ENCODE data around the gene CTSH. TPM values are rescaled to one million over a fixed set of nuclear protein-coding genes. Genes with fewer than 3 reads are reported as not detected.

Gene CTSH, protein sequence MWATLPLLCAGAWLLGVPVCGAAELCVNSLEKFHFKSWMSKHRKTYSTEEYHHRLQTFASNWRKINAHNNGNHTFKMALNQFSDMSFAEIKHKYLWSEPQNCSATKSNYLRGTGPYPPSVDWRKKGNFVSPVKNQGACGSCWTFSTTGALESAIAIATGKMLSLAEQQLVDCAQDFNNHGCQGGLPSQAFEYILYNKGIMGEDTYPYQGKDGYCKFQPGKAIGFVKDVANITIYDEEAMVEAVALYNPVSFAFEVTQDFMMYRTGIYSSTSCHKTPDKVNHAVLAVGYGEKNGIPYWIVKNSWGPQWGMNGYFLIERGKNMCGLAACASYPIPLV
- polyA plus RNA-seq (2013, experiment 1 of 2) = 13.4 TPM
- 17.6 TPM for polyA plus RNA-seq (2013, experiment 2 of 2)

DNA sequence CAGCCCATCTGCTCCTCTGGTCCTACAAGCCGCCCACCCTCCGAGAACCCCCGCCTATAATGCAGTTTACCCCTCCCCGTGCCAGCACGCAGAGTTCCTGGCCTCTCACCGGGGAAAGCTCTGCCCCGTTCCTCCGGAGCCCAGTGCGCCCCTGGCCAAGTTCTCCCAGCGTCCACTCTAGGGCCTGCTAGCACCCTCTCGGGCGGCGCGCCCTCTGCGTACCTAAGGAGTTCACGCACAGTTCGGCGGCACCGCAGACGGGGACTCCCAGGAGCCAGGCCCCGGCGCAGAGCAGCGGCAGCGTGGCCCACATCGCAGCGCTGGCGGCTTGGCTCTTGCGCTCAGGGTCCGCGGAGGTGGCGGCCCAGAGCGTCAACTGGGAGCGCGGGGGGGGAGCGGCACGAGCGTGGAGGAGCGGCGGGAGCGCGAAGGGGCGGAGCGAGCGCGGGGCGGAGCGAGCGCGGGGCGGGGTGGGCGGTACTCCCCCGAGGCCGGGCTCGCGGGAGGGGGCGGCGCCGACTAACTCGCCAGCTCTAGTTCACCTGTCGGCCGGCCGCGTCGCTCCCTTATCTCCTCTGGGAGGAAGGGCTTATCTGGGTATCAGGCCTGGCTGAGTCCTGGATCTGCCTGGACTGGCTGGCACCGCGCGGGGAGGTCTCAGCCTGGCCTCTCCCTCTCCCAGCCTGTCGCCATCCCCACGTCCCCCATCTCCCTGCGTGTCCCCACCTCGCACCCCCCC, at the start of gene CTSH:
CTSH (minus strand) TSS at position 378 of the 739 bp plus-strand sequence; CDS start at position 313, 65 bp downstream.
- peak within 1 kb of the TSS; percentile 70 for H3K4me3 ChIP-seq (ENCODE audit: low read length)
- H3K36me3 ChIP-seq (ENCODE audit: insufficient read depth, low read length) = no peaks in the 10 kb centered on the region
- H3K27me3 ChIP-seq (ENCODE audit: insufficient read depth, low read length) = peaks cover 33% of the 10 kb centered on the region
- no peak within 1 kb of the TSS for H3K27ac ChIP-seq (ENCODE audit: low read depth, low read length)
- WGBS = 3% methylated on average over 71 of the region's 71 CpGs
- no peaks in the 10 kb centered on the region for H3K9me3 ChIP-seq (ENCODE audit: insufficient read depth, low read depth, low read length)
- H3K4me1 ChIP-seq (ENCODE audit: insufficient read depth, low read length) = peaks cover 9% of the 10 kb centered on the region; the same call in 1 of the 2 replicates
- peak within 1 kb of the TSS; percentile 75 for H3K9ac ChIP-seq (ENCODE audit: low read depth, low read length)

DNA sequence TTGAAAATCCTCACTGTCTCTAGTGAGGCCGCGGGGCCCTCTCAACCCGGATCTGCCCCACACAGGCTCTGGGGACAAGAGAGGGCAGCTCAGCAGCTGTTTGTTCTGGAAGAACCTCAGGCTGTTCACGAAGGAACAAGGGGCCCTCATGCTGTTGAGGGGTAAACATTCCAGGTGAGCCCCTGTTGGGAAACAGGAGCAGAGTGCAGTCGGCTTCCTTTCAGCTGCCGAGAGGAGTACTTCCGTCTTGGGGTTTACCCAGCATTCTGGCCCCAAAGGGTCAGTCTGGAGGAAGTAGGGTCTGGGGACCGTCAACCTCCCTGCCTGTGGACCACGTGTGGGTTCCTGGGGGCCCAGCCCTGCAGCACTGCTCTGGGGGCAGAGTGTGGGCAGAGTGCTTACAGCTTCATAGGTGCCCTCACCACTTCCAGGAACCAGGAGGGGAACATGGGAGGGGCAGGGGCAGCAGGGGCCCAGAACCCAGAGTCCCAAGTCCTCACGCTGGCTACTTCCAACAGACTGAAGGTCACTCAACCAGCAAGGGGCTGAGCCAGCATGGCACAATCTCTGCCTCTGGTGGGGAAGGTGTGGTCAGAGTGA, 49.2 kb upstream of the CTSH start:
- H3K36me3 ChIP-seq (ENCODE audit: insufficient read depth, low read length) = no peaks in the 10 kb centered on the region
- WGBS = 83% methylated on average over 10 of the region's 10 CpGs
- H3K4me3 ChIP-seq (ENCODE audit: low read length) = no peak overlapping the region
- no peaks in the 10 kb centered on the region for H3K27me3 ChIP-seq (ENCODE audit: insufficient read depth, low read length)
- no peak overlapping the region for H3K27ac ChIP-seq (ENCODE audit: low read depth, low read length)
- no peak overlapping the region for H3K9ac ChIP-seq (ENCODE audit: low read depth, low read length)
- no peaks in the 10 kb centered on the region for H3K9me3 ChIP-seq (ENCODE audit: insufficient read depth, low read depth, low read length)
- peaks cover 6% of the 10 kb centered on the region; the same call in 1 of the 2 replicates for H3K4me1 ChIP-seq (ENCODE audit: insufficient read depth, low read length)

DNA sequence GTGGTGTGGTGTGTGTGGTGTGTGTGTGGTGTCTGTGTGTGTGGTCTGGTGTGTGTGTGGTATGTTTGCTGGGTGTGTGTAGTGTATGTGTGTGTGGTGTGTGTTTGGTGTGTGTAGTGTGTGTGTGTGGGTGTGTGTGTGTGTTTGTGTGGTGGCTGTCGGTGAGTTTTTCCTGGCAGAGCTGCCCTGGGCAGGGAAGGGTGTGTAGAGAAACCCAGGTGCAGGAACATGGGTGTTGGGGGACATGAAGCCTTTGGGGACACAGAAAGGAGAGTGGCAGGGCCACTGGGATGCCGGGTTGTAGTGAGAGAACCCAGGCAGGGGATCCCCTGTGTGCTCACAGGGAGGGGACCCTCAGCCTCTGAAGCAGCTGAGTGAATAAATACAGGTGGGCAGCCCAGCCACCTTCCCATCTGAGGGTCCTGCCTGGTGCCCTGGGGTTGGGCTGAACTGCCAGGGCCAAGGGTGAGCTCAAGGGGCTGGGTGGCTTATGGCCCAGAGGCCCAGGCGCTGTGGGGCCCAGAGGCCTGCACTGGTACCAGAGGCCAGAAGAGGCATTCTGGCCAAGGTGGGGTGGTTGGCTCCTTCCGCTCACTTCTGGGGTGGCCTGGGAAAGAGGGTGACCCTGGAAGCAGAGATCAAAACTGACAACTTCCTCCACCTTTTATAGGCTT, 48.5 kb upstream of the CTSH start:
- WGBS = 87% methylated on average over 3 of the region's 4 CpGs
- Histone ChIP-seq H3K27me3 (ENCODE audit: insufficient read depth, low read length) (no peaks in the 10 kb centered on the region), H3K9ac (ENCODE audit: low read depth, low read length) (no peak overlapping the region), H3K4me1 (ENCODE audit: insufficient read depth, low read length) (peaks cover 6% of the 10 kb centered on the region; the same call in 1 of the 2 replicates), H3K36me3 (ENCODE audit: insufficient read depth, low read length) (no peaks in the 10 kb centered on the region), H3K27ac (ENCODE audit: low read depth, low read length) (no peak overlapping the region), H3K9me3 (ENCODE audit: insufficient read depth, low read depth, low read length) (no peaks in the 10 kb centered on the region), H3K4me3 (ENCODE audit: low read length) (no peak overlapping the region)

DNA sequence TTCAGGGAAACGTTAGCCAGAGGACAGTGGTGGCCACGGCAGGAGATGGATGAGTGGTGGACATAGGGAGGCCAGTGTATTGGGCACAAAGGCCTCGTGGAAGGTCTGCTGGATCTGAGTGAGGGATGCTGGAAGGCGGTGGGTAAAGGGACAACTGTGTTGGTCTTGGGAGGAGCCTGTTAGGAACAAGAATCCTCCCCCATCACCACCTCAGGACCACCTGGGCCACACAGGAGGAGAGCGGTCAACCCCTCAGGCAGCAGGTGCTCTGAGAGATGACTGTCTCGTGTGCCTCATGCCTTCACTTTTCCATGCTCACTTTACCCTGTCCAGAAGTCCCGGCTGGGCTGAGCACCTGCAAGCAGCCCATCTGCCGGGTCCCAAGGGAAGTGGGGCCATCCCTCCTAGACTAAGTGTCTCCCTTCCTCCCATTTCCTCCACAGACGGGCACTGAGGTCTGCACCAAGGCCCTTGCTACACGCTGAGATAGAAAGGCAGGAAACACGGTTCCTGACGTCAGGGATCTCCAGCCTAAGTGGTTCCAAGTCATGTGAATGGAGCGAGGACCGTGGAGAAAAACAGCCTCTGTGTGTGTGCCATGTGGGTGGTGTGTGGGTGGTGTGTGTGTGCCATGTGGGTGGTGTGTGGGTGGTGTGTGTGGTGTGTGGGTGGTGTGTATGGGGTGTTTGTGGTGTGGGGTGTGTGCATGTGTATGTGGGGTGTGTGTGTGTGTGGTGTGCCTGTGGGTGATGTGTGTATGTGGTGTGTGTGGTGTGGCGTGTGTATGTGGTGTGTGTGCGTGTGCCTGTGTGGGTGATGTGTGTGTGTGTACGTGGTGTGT, 47.8 kb upstream of the CTSH start:
- H3K27me3 ChIP-seq (ENCODE audit: insufficient read depth, low read length) = no peaks in the 10 kb centered on the region
- no peak overlapping the region for H3K4me3 ChIP-seq (ENCODE audit: low read length)
- WGBS = 91% methylated on average over 17 of the region's 17 CpGs
- no peaks in the 10 kb centered on the region for H3K9me3 ChIP-seq (ENCODE audit: insufficient read depth, low read depth, low read length)
- H3K27ac ChIP-seq (ENCODE audit: low read depth, low read length) = no peak overlapping the region
- no peaks in the 10 kb centered on the region for H3K36me3 ChIP-seq (ENCODE audit: insufficient read depth, low read length)
- H3K4me1 ChIP-seq (ENCODE audit: insufficient read depth, low read length) = peaks cover 6% of the 10 kb centered on the region; the same call in 1 of the 2 replicates
- no peak overlapping the region for H3K9ac ChIP-seq (ENCODE audit: low read depth, low read length)

DNA sequence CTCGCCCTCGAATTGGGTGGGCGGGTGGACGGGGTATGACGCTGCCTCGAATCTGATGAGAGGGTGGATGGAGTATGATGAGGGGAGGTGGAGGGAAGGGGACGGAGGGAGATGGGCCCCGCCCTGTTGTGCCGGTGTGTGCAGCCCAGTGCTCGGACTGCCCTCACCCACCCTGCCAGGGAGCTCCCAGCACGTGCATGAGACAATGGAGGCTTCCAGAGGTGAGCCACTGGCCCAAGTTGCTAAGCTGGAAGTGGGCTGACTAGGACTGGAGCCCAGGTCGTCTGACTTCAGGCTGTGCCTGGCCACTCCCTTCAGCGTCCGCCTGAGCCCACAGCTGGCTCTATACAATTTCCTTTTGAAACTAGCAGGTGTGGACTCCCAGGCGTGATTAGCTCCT, 47.0 kb upstream of the CTSH start:
- Histone ChIP-seq H3K27me3 (ENCODE audit: insufficient read depth, low read length) (no peaks in the 10 kb centered on the region), H3K27ac (ENCODE audit: low read depth, low read length) (no peak overlapping the region), H3K4me1 (ENCODE audit: insufficient read depth, low read length) (peaks cover 4% of the 10 kb centered on the region; the same call in 1 of the 2 replicates), H3K4me3 (ENCODE audit: low read length) (no peak overlapping the region), H3K36me3 (ENCODE audit: insufficient read depth, low read length) (no peaks in the 10 kb centered on the region), H3K9me3 (ENCODE audit: insufficient read depth, low read depth, low read length) (no peaks in the 10 kb centered on the region), H3K9ac (ENCODE audit: low read depth, low read length) (no peak overlapping the region)
- 92% methylated on average over 15 of the region's 15 CpGs for WGBS

DNA sequence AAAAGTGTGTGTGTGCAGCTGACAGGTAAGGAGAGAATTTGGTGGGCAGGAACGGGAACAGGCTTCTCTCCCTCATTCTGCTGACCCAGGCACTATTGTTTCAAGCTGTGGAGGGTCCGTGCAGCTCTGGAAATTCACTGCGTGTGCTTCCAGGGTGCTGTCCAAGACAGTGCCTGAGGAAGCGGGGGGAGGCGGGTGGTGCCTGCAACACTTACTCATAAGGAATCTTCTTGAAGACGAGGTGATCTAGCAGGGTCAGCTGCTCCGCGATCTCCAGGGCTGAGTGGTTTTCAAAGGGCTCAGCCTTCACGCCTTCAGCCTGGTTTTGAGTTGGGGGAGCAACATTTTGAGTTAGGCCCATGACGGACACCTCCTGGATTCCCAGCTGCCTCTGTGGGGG, 46.6 kb upstream of the CTSH start:
- WGBS = 92% methylated on average over 10 of the region's 10 CpGs
- H3K9me3 ChIP-seq (ENCODE audit: insufficient read depth, low read depth, low read length) = no peaks in the 10 kb centered on the region
- no peaks in the 10 kb centered on the region for H3K27me3 ChIP-seq (ENCODE audit: insufficient read depth, low read length)
- no peak overlapping the region for H3K9ac ChIP-seq (ENCODE audit: low read depth, low read length)
- H3K27ac ChIP-seq (ENCODE audit: low read depth, low read length) = no peak overlapping the region
- peaks cover under 1% of the 10 kb centered on the region; the same call in 1 of the 2 replicates for H3K4me1 ChIP-seq (ENCODE audit: insufficient read depth, low read length)
- no peak overlapping the region for H3K4me3 ChIP-seq (ENCODE audit: low read length)
- H3K36me3 ChIP-seq (ENCODE audit: insufficient read depth, low read length) = no peaks in the 10 kb centered on the region

DNA sequence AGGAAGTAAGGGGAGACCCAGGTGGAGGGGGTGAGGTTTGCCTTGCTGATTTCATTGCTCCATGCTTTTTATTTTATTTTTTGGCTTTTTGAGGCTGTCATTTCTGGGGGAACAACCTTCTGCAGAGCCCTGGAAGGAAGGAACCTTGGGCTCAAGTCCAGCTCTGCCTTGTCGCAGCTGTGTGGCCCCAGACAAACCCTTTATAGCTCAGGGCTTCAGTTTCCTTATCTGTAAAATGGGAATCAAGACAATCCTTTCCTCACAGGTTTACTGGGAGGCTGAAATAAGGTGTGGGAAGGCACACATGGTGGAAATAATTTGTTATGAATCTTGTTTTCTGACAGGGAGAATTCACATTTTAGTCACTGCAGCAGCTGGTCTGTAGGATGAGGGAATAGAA, 45.4 kb upstream of the CTSH start:
- Histone ChIP-seq H3K36me3 (ENCODE audit: insufficient read depth, low read length) (no peaks in the 10 kb centered on the region), H3K27ac (ENCODE audit: low read depth, low read length) (no peak overlapping the region), H3K4me1 (ENCODE audit: insufficient read depth, low read length) (no peaks in the 10 kb centered on the region), H3K27me3 (ENCODE audit: insufficient read depth, low read length) (no peaks in the 10 kb centered on the region), H3K9me3 (ENCODE audit: insufficient read depth, low read depth, low read length) (no peaks in the 10 kb centered on the region), H3K4me3 (ENCODE audit: low read length) (no peak overlapping the region), H3K9ac (ENCODE audit: low read depth, low read length) (no peak overlapping the region)
- 86% methylated on average over 1 of the region's 1 CpG for WGBS

DNA sequence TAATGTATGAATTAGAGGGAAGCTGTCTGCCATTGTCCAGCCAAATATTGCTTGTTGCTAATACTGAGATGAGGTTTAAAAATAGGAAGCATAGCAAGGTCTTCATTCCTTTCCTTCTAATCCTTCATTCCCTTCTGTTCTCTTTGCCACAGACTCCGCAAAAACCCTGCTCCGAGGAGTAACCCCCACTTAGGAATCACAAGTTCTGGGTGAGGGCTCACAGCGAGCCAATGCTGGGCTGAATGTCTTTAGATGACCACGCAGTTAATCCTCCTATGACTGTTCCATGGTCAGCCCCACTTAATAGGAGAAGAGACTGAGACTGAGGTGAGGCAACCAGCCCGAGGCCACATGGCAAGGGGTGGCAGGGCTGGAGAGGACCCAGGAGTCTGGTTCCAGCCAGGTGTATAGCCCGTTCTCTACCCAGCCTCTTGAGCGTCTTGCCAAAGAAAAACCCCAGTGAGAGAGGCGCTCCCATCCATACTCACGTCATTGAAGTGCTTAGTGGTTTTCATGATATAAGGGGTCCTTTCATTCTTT, 44.9 kb upstream of the CTSH start:
- no peaks in the 10 kb centered on the region for H3K27me3 ChIP-seq (ENCODE audit: insufficient read depth, low read length)
- H3K36me3 ChIP-seq (ENCODE audit: insufficient read depth, low read length) = no peaks in the 10 kb centered on the region
- no peak overlapping the region for H3K4me3 ChIP-seq (ENCODE audit: low read length)
- H3K9me3 ChIP-seq (ENCODE audit: insufficient read depth, low read depth, low read length) = no peaks in the 10 kb centered on the region
- WGBS = 94% methylated on average over 9 of the region's 9 CpGs
- H3K4me1 ChIP-seq (ENCODE audit: insufficient read depth, low read length) = no peaks in the 10 kb centered on the region
- H3K27ac ChIP-seq (ENCODE audit: low read depth, low read length) = no peak overlapping the region
- H3K9ac ChIP-seq (ENCODE audit: low read depth, low read length) = no peak overlapping the region

DNA sequence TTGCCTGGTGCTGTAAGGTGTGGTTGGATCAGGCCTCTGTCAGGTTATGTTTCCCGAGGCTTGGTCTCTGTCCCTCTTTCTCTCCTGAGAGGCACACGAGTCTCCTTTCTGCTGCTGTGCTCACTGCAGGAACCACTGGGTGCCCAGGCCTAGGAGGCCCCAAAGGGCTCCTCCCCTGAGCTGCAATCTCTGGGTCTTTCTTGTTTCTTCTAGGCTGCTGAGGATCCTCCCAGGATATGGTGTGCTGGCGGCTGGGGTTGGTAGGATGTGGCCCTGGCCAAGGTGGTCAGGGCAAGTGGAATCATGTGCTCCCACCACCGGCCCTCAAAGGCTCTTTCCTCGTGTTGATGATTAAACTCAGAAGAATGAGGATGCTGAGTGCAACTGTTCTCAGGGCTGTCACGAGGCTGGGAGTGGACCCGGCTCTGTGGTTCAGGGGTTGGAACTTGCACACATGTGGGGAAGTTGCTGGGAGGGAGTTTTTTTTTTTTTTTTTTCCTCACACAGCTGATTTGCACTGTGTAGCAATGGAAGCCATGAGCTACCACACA, 43.6 kb upstream of the CTSH start:
- Histone ChIP-seq H3K4me1 (ENCODE audit: insufficient read depth, low read length) (no peaks in the 10 kb centered on the region), H3K27ac (ENCODE audit: low read depth, low read length) (no peak overlapping the region), H3K36me3 (ENCODE audit: insufficient read depth, low read length) (no peaks in the 10 kb centered on the region), H3K9ac (ENCODE audit: low read depth, low read length) (no peak overlapping the region), H3K9me3 (ENCODE audit: insufficient read depth, low read depth, low read length) (no peaks in the 10 kb centered on the region), H3K4me3 (ENCODE audit: low read length) (no peak overlapping the region), H3K27me3 (ENCODE audit: insufficient read depth, low read length) (no peaks in the 10 kb centered on the region)
- WGBS = 81% methylated on average over 7 of the region's 7 CpGs

Measured in HUES64 (cell line).